GM21390 (cell line): Measurements from ENCODE around the gene CISD3.
"Not testable (repeated sequence)": the region's sequence is repeated elsewhere in the genome, so short reads cannot be mapped to it uniquely, and the experiment has no call there.

ENCODE experiments used
- ATAC-seq: cut with Tn5 transposase; IDR thresholded peaks from one replicate; pipeline ENCODE4 v1.9.1; 2021; ENCODE audit not compliant: unreplicated experiment

CISD3 gene

GRCh38 chr17:38707678-38708351 lies 22.3 kb upstream of the CISD3 start:
- no peak for ATAC-seq

- no peak for ATAC-seq
Observed at GRCh38 chr17:38709104-38709820, 20.9 kb upstream of the CISD3 start.

GRCh38 chr17:38709864-38710603 lies 20.1 kb upstream of the CISD3 start:
- ATAC-seq = no peak

- ATAC-seq = no peak
Observed at GRCh38 chr17:38710604-38710962, 19.6 kb upstream of the CISD3 start.

GRCh38 chr17:38710985-38711384 lies 19.2 kb upstream of the CISD3 start:
- no peak for ATAC-seq

GRCh38 chr17:38711792-38712571 lies 18.2 kb upstream of the CISD3 start:
- ATAC-seq = no peak

- ATAC-seq = no peak
Observed at GRCh38 chr17:38712593-38712992, 17.5 kb upstream of the CISD3 start.

- no peak for ATAC-seq
Observed at GRCh38 chr17:38713456-38714075, 16.6 kb upstream of the CISD3 start.

- ATAC-seq = no peak
Observed at GRCh38 chr17:38715216-38715943, 14.8 kb upstream of the CISD3 start.

- no peak for ATAC-seq
Observed at GRCh38 chr17:38716368-38717005, 13.7 kb upstream of the CISD3 start.

GRCh38 chr17:38717139-38717745 lies 12.9 kb upstream of the CISD3 start:
- ATAC-seq = no peak

- ATAC-seq = no peak
Observed at GRCh38 chr17:38719289-38719942, 10.7 kb upstream of the CISD3 start.

- no peak for ATAC-seq
Observed at GRCh38 chr17:38719943-38720641, 10.0 kb upstream of the CISD3 start.

- no peak for ATAC-seq
Observed at GRCh38 chr17:38720941-38721340, 9.2 kb upstream of the CISD3 start.

GRCh38 chr17:38721802-38722201 lies 8.3 kb upstream of the CISD3 start:
- no peak for ATAC-seq

GRCh38 chr17:38724337-38724988 lies 5.7 kb upstream of the CISD3 start:
- ATAC-seq = no peak

GRCh38 chr17:38725066-38725465 lies 5.1 kb upstream of the CISD3 start:
- ATAC-seq = no peak

GRCh38 chr17:38726145-38726544 lies 4.0 kb upstream of the CISD3 start:
- not testable (repeated sequence) for ATAC-seq
